22Rv1 (cell line): ENCODE results near the gene BMERB1.

ENCODE experiments used
- ZFX ChIP-seq: fragments of 450-650 bp; IDR thresholded peaks from 2 replicates; pipeline ENCODE4 v1.6.1; 2017; ENCODE audit warnings: antibody characterized with exemption, borderline replicate concordance
- TF ChIP-seq, protein P1 (sequence below): fragments of 450-650 bp; IDR thresholded peaks from 2 replicates; pipeline ENCODE4 v1.5.1; 2017; ENCODE audit warnings: mild to moderate bottlenecking

DNA sequence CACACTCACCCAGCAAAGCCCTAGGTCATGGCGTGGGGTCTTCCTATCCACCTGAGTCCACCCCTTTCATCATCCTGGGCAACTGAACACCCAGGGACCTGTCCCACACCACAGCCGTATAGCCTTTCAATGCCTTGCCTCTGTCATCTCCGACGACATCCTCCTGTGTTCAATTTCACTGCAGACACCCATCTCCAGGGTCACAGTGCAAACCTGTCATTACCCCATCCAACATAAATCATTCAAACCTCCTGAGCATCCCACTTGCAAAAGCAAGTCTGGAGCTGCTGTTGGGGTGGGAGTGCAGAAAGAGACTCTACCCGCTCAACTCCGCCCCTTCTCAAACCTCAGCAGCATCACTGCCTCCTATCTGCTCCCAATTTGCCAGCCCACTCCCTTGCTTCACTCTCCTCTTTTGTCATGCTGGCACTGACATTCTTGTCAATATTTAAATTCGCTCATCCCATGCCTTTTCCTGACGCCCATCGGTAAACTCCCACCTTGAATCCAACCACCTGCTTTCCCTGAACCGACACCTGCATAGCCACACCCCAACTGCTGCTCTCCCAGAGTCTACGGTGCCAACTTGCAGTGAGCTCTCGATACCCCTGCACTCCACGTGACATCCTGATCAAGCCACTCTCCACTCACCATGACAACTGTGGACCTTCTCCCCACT, 171.6 kb downstream of the BMERB1 start:
- TF ChIP-seq, protein P1, sequence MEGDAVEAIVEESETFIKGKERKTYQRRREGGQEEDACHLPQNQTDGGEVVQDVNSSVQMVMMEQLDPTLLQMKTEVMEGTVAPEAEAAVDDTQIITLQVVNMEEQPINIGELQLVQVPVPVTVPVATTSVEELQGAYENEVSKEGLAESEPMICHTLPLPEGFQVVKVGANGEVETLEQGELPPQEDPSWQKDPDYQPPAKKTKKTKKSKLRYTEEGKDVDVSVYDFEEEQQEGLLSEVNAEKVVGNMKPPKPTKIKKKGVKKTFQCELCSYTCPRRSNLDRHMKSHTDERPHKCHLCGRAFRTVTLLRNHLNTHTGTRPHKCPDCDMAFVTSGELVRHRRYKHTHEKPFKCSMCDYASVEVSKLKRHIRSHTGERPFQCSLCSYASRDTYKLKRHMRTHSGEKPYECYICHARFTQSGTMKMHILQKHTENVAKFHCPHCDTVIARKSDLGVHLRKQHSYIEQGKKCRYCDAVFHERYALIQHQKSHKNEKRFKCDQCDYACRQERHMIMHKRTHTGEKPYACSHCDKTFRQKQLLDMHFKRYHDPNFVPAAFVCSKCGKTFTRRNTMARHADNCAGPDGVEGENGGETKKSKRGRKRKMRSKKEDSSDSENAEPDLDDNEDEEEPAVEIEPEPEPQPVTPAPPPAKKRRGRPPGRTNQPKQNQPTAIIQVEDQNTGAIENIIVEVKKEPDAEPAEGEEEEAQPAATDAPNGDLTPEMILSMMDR: no peak
- no peak for TF ChIP-seq ZFX
